SH-SY5Y (cell line): Measurements from ENCODE around the gene NFAM1.

ENCODE experiments used
- GATA2 ChIP-seq: IDR thresholded peaks from 2 replicates; pipeline ENCODE4 v1.6.1; 2011; ENCODE audit warnings: mild to moderate bottlenecking, low read depth, low read length
- GATA3 ChIP-seq: IDR thresholded peaks from 2 replicates; pipeline ENCODE4 v1.6.1; 2011; ENCODE audit warnings: low read depth, mild to moderate bottlenecking, low read length, moderate library complexity

DNA sequence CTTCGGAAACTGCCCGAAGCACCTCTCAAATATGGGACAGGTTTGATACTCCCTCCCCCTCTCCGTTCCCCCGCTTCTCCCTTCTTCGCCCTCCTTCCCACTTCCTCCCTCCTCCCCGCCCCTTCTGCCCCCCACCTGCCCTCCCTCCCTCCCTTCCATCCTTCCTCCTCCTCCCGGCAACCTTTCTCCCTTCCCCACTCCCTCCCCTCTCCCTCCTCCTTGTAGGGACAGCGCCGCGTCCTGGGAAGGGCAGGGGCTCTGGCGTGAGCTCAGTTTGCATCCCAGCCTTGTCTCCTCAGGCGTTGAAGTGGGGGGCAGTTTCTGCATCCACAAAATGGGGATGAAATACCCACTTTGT, 6.1 kb upstream of the NFAM1 start:
- no peak for TF ChIP-seq GATA3
- no peak for TF ChIP-seq GATA2
